CD4-positive, alpha-beta T cell treated with Interferon gamma for 1 hour (primary cell): ENCODE results near the gene ZNF618.

Experiments
- DNase-seq: peaks from one replicate; pipeline ENCODE4 v3.0.0-alpha.2; 2020

Gene ZNF618

GRCh38 chr9:113886026-113886369, 9.9 kb downstream of the ZNF618 start:
- DNase-seq = no peak

GRCh38 chr9:113886466-113886865, 10.4 kb downstream of the ZNF618 start:
- DNase-seq = no peak

- no peak for DNase-seq
Observed at GRCh38 chr9:113886933-113887332, 10.8 kb downstream of the ZNF618 start.

GRCh38 chr9:113887436-113887835, 11.3 kb downstream of the ZNF618 start:
- no peak for DNase-seq

GRCh38 chr9:113888336-113888735, 12.2 kb downstream of the ZNF618 start:
- no peak for DNase-seq

GRCh38 chr9:113888976-113889375, 12.9 kb downstream of the ZNF618 start:
- no peak for DNase-seq

- DNase-seq = no peak
Observed at GRCh38 chr9:113890704-113891103, 14.6 kb downstream of the ZNF618 start.

GRCh38 chr9:113892861-113893491, 16.9 kb downstream of the ZNF618 start:
- no peak for DNase-seq

GRCh38 chr9:113894166-113894565, 18.1 kb downstream of the ZNF618 start:
- DNase-seq = no peak

- no peak for DNase-seq
Observed at GRCh38 chr9:113895526-113895925, 19.4 kb downstream of the ZNF618 start.

GRCh38 chr9:113896713-113897112, 20.6 kb downstream of the ZNF618 start:
- DNase-seq = no peak

- no peak for DNase-seq
Observed at GRCh38 chr9:113898151-113898550, 22.0 kb downstream of the ZNF618 start.

GRCh38 chr9:113898596-113898995, 22.5 kb downstream of the ZNF618 start:
- no peak for DNase-seq

GRCh38 chr9:113899205-113899604, 23.1 kb downstream of the ZNF618 start:
- DNase-seq = no peak

- no peak for DNase-seq
Observed at GRCh38 chr9:113901221-113901688, 25.1 kb downstream of the ZNF618 start.

- no peak for DNase-seq
Observed at GRCh38 chr9:113903514-113904077, 27.5 kb downstream of the ZNF618 start.

GRCh38 chr9:113906411-113907110, 30.5 kb downstream of the ZNF618 start:
- no peak for DNase-seq

GRCh38 chr9:113907282-113907681, 31.2 kb downstream of the ZNF618 start:
- DNase-seq = no peak

- no peak for DNase-seq
Observed at GRCh38 chr9:113909421-113909820, 33.3 kb downstream of the ZNF618 start.

- no peak for DNase-seq
Observed at GRCh38 chr9:113910036-113910639, 34.0 kb downstream of the ZNF618 start.

- no peak for DNase-seq
Observed at GRCh38 chr9:113911850-113912557, 35.9 kb downstream of the ZNF618 start.

- no peak for DNase-seq
Observed at GRCh38 chr9:113912816-113913215, 36.7 kb downstream of the ZNF618 start.
